Activated naive CD8-positive, alpha-beta T cell treated with anti-CD3 and anti-CD28 coated beads, Interleukin-2, amount 50 U/mL, for 24 hours (primary cell): ENCODE measurements around the gene CXCL14.

Experiments used
- ATAC-seq: fragments of 150-1000 bp; cut with Tn5 transposase; one replicate; pipeline ENCODE4 v1.10.0; 2021
- DNase-seq: peaks from one replicate; pipeline ENCODE4 v3.0.0; 2021
- H3K27ac Mint-ChIP-seq: one replicate; pipeline ENCODE4 v1.8.0; 2021; ENCODE audit warnings: mild to moderate bottlenecking, mixed read lengths
- H3K27me3 Mint-ChIP-seq: one replicate; pipeline ENCODE4 v1.8.0; 2021; ENCODE audit warnings: mixed read lengths
- H3K36me3 Mint-ChIP-seq: one replicate; pipeline ENCODE4 v1.8.0; 2021; ENCODE audit warnings: low read depth, mixed read lengths
- H3K4me1 Mint-ChIP-seq: one replicate; pipeline ENCODE4 v1.8.0; 2021; ENCODE audit warnings: mixed read lengths
- H3K4me3 Mint-ChIP-seq: one replicate; pipeline ENCODE4 v1.8.0; 2021; ENCODE audit warnings: mild to moderate bottlenecking, moderate library complexity, mixed read lengths
- H3K9me3 Mint-ChIP-seq: one replicate; pipeline ENCODE4 v1.8.0; 2021; ENCODE audit warnings: mixed read lengths

The CXCL14 gene

GRCh38 chr5:135549413-135549812 is 29.4 kb downstream of the CXCL14 start:
- Mint-ChIP-seq H3K4me3 (no peak overlapping the region), H3K4me1 (no peaks in the 10 kb centered on the region), H3K27me3 (peaks cover 65% of the 10 kb centered on the region), H3K27ac (no peak overlapping the region), H3K9me3 (no peaks in the 10 kb centered on the region), H3K36me3 (no peaks in the 10 kb centered on the region)
- ATAC-seq (no peak), DNase-seq (no peak)

GRCh38 chr5:135547590-135548254 is 31.1 kb downstream of the CXCL14 start:
- Mint-ChIP-seq H3K27ac (no peak overlapping the region), H3K4me1 (peaks cover 9% of the 10 kb centered on the region), H3K36me3 (no peaks in the 10 kb centered on the region), H3K9me3 (no peaks in the 10 kb centered on the region), H3K4me3 (no peak overlapping the region), H3K27me3 (peaks cover 71% of the 10 kb centered on the region)
- DNase-seq = no peak
- ATAC-seq = no peak

GRCh38 chr5:135546912-135547311 is 31.9 kb downstream of the CXCL14 start:
- H3K27me3 Mint-ChIP-seq = peaks cover 75% of the 10 kb centered on the region
- no peak for ATAC-seq
- no peak overlapping the region for H3K4me3 Mint-ChIP-seq
- no peak for DNase-seq
- H3K4me1 Mint-ChIP-seq = peaks cover 9% of the 10 kb centered on the region
- no peaks in the 10 kb centered on the region for H3K9me3 Mint-ChIP-seq
- no peaks in the 10 kb centered on the region for H3K36me3 Mint-ChIP-seq
- no peak overlapping the region for H3K27ac Mint-ChIP-seq

- no peak overlapping the region for H3K4me3 Mint-ChIP-seq
- H3K27ac Mint-ChIP-seq = no peak overlapping the region
- H3K4me1 Mint-ChIP-seq = peaks cover 9% of the 10 kb centered on the region
- peaks cover 77% of the 10 kb centered on the region for H3K27me3 Mint-ChIP-seq
- ATAC-seq (no peak), DNase-seq (no peak)
- no peaks in the 10 kb centered on the region for H3K9me3 Mint-ChIP-seq
- H3K36me3 Mint-ChIP-seq = no peaks in the 10 kb centered on the region
Observed at GRCh38 chr5:135546101-135546500, 32.7 kb downstream of the CXCL14 start.

GRCh38 chr5:135545099-135545498 is 33.7 kb downstream of the CXCL14 start:
- H3K27ac Mint-ChIP-seq = no peak overlapping the region
- peaks cover 80% of the 10 kb centered on the region for H3K27me3 Mint-ChIP-seq
- H3K36me3 Mint-ChIP-seq = no peaks in the 10 kb centered on the region
- DNase-seq (no peak), ATAC-seq (no peak)
- H3K4me3 Mint-ChIP-seq = peak overlapping the region; percentile 74
- H3K9me3 Mint-ChIP-seq = no peaks in the 10 kb centered on the region
- H3K4me1 Mint-ChIP-seq = peaks cover 9% of the 10 kb centered on the region

GRCh38 chr5:135543485-135544304 is 35.1 kb downstream of the CXCL14 start:
- peak; percentile 8 for DNase-seq
- ATAC-seq = no peak
- Mint-ChIP-seq H3K27me3 (peaks cover 79% of the 10 kb centered on the region), H3K4me3 (peak overlapping the region; percentile 74), H3K4me1 (peaks cover 9% of the 10 kb centered on the region), H3K27ac (no peak overlapping the region), H3K36me3 (no peaks in the 10 kb centered on the region), H3K9me3 (no peaks in the 10 kb centered on the region)

GRCh38 chr5:135543001-135543484 is 35.7 kb downstream of the CXCL14 start:
- H3K4me1 Mint-ChIP-seq = peaks cover 9% of the 10 kb centered on the region
- no peak for ATAC-seq
- DNase-seq = no peak
- H3K9me3 Mint-ChIP-seq = no peaks in the 10 kb centered on the region
- H3K27ac Mint-ChIP-seq = no peak overlapping the region
- no peaks in the 10 kb centered on the region for H3K36me3 Mint-ChIP-seq
- H3K27me3 Mint-ChIP-seq = peaks cover 76% of the 10 kb centered on the region
- peak overlapping the region; percentile 41 for H3K4me3 Mint-ChIP-seq

GRCh38 chr5:135541807-135542502 is 36.8 kb downstream of the CXCL14 start:
- ATAC-seq (no peak), DNase-seq (no peak)
- Mint-ChIP-seq H3K27me3 (peaks cover 83% of the 10 kb centered on the region), H3K4me3 (no peak overlapping the region), H3K9me3 (no peaks in the 10 kb centered on the region), H3K4me1 (peaks cover 9% of the 10 kb centered on the region), H3K36me3 (no peaks in the 10 kb centered on the region), H3K27ac (no peak overlapping the region)

- no peak overlapping the region for H3K4me3 Mint-ChIP-seq
- peaks cover 76% of the 10 kb centered on the region for H3K27me3 Mint-ChIP-seq
- peaks cover 11% of the 10 kb centered on the region for H3K4me1 Mint-ChIP-seq
- no peak for ATAC-seq
- no peak for DNase-seq
- H3K9me3 Mint-ChIP-seq = no peaks in the 10 kb centered on the region
- no peaks in the 10 kb centered on the region for H3K36me3 Mint-ChIP-seq
- no peak overlapping the region for H3K27ac Mint-ChIP-seq
Observed at GRCh38 chr5:135539430-135540005, 39.3 kb downstream of the CXCL14 start.

GRCh38 chr5:135538261-135538660 is 40.5 kb downstream of the CXCL14 start:
- no peak for DNase-seq
- ATAC-seq = no peak
- H3K4me1 Mint-ChIP-seq = peaks cover 6% of the 10 kb centered on the region
- H3K36me3 Mint-ChIP-seq = no peaks in the 10 kb centered on the region
- H3K9me3 Mint-ChIP-seq = no peaks in the 10 kb centered on the region
- peaks cover 80% of the 10 kb centered on the region for H3K27me3 Mint-ChIP-seq
- no peak overlapping the region for H3K27ac Mint-ChIP-seq
- no peak overlapping the region for H3K4me3 Mint-ChIP-seq

- DNase-seq (no peak), ATAC-seq (no peak)
- Mint-ChIP-seq H3K9me3 (no peaks in the 10 kb centered on the region), H3K27ac (no peak overlapping the region), H3K27me3 (peaks cover 80% of the 10 kb centered on the region), H3K4me3 (no peak overlapping the region), H3K4me1 (peaks cover 2% of the 10 kb centered on the region), H3K36me3 (no peaks in the 10 kb centered on the region)
Observed at GRCh38 chr5:135537745-135538144, 41.0 kb downstream of the CXCL14 start.

GRCh38 chr5:135537271-135537670 is 41.5 kb downstream of the CXCL14 start:
- Mint-ChIP-seq H3K9me3 (no peaks in the 10 kb centered on the region), H3K36me3 (no peaks in the 10 kb centered on the region), H3K27me3 (peaks cover 80% of the 10 kb centered on the region), H3K4me1 (peaks cover 2% of the 10 kb centered on the region), H3K4me3 (no peak overlapping the region), H3K27ac (no peak overlapping the region)
- no peak for DNase-seq
- ATAC-seq = no peak

GRCh38 chr5:135535820-135536801 is 42.7 kb downstream of the CXCL14 start, which contains the start of gene NEUROG1:
TSS of gene NEUROG1 (minus strand) at chr5:135535964. CDS start at chr5:135535690, 274 bp downstream.
- Mint-ChIP-seq H3K27me3 (peaks cover 79% of the 10 kb centered on the region), H3K4me3 (no peak within 1 kb of the TSS), H3K36me3 (no peaks in the 10 kb centered on the region), H3K27ac (no peak within 1 kb of the TSS), H3K9me3 (no peaks in the 10 kb centered on the region), H3K4me1 (peaks cover 2% of the 10 kb centered on the region)
- peak; percentile 8 for DNase-seq
- no peak for ATAC-seq
